ENCODE data around the gene TSPAN3. TPM values are rescaled to one million over a fixed set of nuclear protein-coding genes. Genes with fewer than 3 reads are reported as not detected.

The TSPAN3 gene
- total RNA-seq, 1 donor from 2014 or later: 80.3 TPM

GRCh38 chr15:77037388-77038209, 33.3 kb downstream of the TSPAN3 start:
- H3K27me3 ChIP-seq: no peaks in the 10 kb centered on the region
- no peak for TF ChIP-seq POLR2AphosphoS5 (IDR thresholded peaks at IDR 0.05; ENCODE audit: insufficient read depth in 1 of 2, low read depth in 1 of 2)
- no peaks in the 10 kb centered on the region for H3K9me3 ChIP-seq
- no peak overlapping the region for H3K4me3 ChIP-seq
- no peak overlapping the region for H3K27ac ChIP-seq
- intact Hi-C loops (cut with DNase I): no loop called here
- H3K36me3 ChIP-seq: no peaks in the 10 kb centered on the region
- peak in 1 of 2 donors; percentile 89 for DNase-seq (ENCODE audit: extremely low spot score in 2 of 2)
- peaks cover 7% of the 10 kb centered on the region for H3K4me1 ChIP-seq

GRCh38 chr15:77036537-77037387, 34.1 kb downstream of the TSPAN3 start:
- no peak for TF ChIP-seq POLR2A (IDR thresholded peaks at IDR 0.05)
- TF ChIP-seq POLR2AphosphoS5 (IDR thresholded peaks at IDR 0.05; ENCODE audit: insufficient read depth in 1 of 2, low read depth in 1 of 2): peak in 1 of 2 donors; percentile 3
- no peaks in the 10 kb centered on the region for H3K36me3 ChIP-seq
- H3K9me3 ChIP-seq: no peaks in the 10 kb centered on the region
- H3K4me1 ChIP-seq: peaks cover 7% of the 10 kb centered on the region
- DNase-seq (ENCODE audit: extremely low spot score in 2 of 2): peak in 1 of 2 donors; percentile 85
- H3K4me3 ChIP-seq: no peak overlapping the region
- no peaks in the 10 kb centered on the region for H3K27me3 ChIP-seq
- no peak overlapping the region for H3K27ac ChIP-seq
- intact Hi-C loops (cut with DNase I): no loop called here

DNA sequence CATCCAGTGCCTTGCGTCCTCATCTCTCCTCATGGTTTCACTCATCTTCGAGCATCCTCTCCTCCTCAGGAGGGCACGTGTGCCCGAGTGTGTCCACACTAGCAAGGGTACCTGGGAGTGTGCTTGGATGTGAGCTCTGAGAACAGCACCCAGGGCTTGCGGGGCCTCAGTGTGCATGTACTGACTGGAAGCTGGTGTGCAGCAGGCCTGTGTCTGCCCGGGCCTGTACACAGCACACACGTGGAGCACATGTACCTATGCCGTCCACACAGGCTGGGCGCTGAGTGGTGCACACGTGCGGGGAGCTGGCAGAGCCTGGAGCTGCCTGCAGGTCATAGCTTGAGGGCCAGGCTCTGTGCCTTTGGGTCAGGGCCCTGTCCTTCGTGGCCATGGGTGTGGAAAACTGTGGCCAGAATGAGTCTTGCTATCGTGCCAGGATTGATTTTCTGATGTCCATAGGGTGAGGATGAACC, 34.9 kb downstream of the TSPAN3 start:
- DNase-seq (ENCODE audit: extremely low spot score in 2 of 2): peak in 1 of 2 donors; percentile 52
- H3K4me3 ChIP-seq: no peak overlapping the region
- H3K36me3 ChIP-seq: no peaks in the 10 kb centered on the region
- TF ChIP-seq POLR2AphosphoS5 (IDR thresholded peaks at IDR 0.05; ENCODE audit: insufficient read depth in 1 of 2, low read depth in 1 of 2) (peak in 1 of 2 donors; percentile 3), CTCF (IDR thresholded peaks at IDR 0.05) (no peak)
- H3K9me3 ChIP-seq: no peaks in the 10 kb centered on the region
- intact Hi-C loops (cut with DNase I): no loop called here
- no peaks in the 10 kb centered on the region for H3K27me3 ChIP-seq
- H3K4me1 ChIP-seq: peaks cover 7% of the 10 kb centered on the region
- H3K27ac ChIP-seq: no peak overlapping the region

GRCh38 chr15:77035584-77035983, 35.3 kb downstream of the TSPAN3 start:
- H3K4me1 ChIP-seq: peaks cover 7% of the 10 kb centered on the region
- peak in 1 of 2 donors; percentile 81 for DNase-seq (ENCODE audit: extremely low spot score in 2 of 2)
- intact Hi-C loops (cut with DNase I): no loop called here

DNA sequence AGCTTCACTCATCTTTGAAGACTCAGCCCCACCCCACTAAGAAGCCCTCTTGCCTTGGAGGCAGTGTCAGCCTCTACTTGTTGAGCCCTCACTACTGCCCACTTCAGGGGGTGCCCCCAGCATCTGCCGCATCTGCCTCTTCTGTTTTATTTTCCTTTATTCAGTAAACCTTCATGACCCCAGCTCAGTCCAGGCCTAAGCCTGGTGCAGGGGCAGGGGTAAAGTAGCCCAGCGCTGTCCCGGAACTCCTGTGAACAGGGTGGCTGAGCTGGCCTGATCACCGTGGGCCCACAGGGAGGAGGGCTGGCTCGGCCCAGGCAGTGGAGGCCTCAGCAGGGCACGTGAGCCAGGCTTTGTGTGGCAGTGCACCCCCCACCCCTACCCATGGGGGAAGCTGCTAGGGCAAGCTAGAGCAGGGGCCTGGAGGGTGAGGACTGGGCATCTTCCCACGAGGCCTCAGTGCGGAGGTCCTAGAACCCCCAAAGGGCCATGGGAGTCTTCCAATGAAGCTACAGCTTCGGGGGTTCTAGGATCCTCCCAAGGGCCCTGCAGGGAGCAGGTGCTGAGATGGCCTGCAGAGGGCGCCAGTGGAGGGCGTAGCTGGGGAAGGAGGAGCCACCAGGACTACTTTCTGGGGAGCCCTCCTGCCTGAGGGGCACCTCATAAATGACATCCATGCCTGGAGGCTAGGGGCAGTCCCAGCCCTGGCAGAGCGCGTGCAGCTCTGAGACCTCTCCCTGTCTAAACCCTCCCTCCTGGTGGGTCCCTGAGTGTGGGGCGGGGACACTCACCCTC, 36.0 kb downstream of the TSPAN3 start:
- no peak for TF ChIP-seq POLR2AphosphoS5 (IDR thresholded peaks at IDR 0.05; ENCODE audit: insufficient read depth in 1 of 2, low read depth in 1 of 2)
- TF ChIP-seq POLR2A (IDR thresholded peaks at IDR 0.05): no peak
- TF ChIP-seq CTCF (IDR thresholded peaks at IDR 0.05): peak in 1 of 3 experiments; percentile 34
- intact Hi-C loops (cut with DNase I): no loop called here
- DNase-seq (ENCODE audit: extremely low spot score in 2 of 2): peak in 1 of 2 donors; percentile 95

More at GRCh38 chr15:77035584-77035983, 35.3 kb downstream of the TSPAN3 start:
- Histone ChIP-seq H3K27ac (no peak overlapping the region), H3K36me3 (no peaks in the 10 kb centered on the region), H3K9me3 (no peaks in the 10 kb centered on the region), H3K4me3 (no peak overlapping the region), H3K27me3 (no peaks in the 10 kb centered on the region)
- TF ChIP-seq CTCF (IDR thresholded peaks at IDR 0.05): no peak
- no peak for TF ChIP-seq POLR2AphosphoS5 (IDR thresholded peaks at IDR 0.05; ENCODE audit: insufficient read depth in 1 of 2, low read depth in 1 of 2)
- TF ChIP-seq POLR2A (IDR thresholded peaks at IDR 0.05): no peak

More for the DNA sequence above, 36.0 kb downstream of the TSPAN3 start:
- Histone ChIP-seq H3K27ac (no peak overlapping the region), H3K9me3 (no peaks in the 10 kb centered on the region), H3K4me1 (peaks cover 7% of the 10 kb centered on the region), H3K36me3 (no peaks in the 10 kb centered on the region), H3K27me3 (no peaks in the 10 kb centered on the region), H3K4me3 (no peak overlapping the region)

Data from vagina (tissue), 2 donors.